Body of pancreas (tissue), 4 donors: Measurements from ENCODE around the gene GRAMD4.

ENCODE experiments used
- POLR2A ChIP-seq, 3 donors: fragments of 450-650 bp; IDR thresholded peaks; one replicate each; pipeline ENCODE4 v1.6.1; 2016; ENCODE audit warnings: antibody characterized with exemption in 3 of 3, mild to moderate bottlenecking in 2 of 3
- TF ChIP-seq, protein P1 (sequence below), 7 experiments: fragments of 450-650 bp in 4 of 7; fragments of 200-600 bp in 3 of 7; sonication (generic) in 3 of 7; IDR thresholded peaks; one replicate each; pipeline ENCODE4 v1.5.1; 2016 to 2019; ENCODE audit warnings: antibody characterized with exemption in 7 of 7

DNA sequence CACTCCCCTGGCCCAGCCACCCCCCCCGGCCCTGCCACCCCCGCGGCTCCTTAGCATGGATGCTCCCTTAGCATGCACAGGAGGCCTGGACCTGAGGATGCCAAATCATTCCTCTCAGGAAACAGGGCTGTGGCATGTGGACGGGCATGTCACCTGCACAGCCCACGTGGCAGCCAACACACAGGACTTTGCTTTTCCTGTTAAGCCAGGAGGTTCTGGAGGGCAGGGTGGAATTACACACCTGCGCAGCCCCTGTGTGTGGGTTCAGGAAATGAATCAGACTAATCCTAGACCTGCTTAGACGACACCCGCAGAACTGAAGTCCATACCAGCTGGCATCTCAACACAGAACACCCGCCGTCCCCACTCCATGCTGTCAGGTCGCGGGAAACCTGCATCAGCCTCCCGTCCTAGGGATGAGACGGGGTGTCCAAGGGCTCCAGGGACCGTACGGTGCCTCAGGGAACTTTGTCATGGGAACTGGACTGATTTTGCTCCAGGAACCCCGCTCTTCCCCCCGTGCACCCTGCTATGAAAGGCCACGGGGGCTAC is 107.7 kb downstream of the GRAMD4 start:
- no peak for TF ChIP-seq POLR2A (IDR thresholded peaks at IDR 0.05)
- TF ChIP-seq, protein P1, sequence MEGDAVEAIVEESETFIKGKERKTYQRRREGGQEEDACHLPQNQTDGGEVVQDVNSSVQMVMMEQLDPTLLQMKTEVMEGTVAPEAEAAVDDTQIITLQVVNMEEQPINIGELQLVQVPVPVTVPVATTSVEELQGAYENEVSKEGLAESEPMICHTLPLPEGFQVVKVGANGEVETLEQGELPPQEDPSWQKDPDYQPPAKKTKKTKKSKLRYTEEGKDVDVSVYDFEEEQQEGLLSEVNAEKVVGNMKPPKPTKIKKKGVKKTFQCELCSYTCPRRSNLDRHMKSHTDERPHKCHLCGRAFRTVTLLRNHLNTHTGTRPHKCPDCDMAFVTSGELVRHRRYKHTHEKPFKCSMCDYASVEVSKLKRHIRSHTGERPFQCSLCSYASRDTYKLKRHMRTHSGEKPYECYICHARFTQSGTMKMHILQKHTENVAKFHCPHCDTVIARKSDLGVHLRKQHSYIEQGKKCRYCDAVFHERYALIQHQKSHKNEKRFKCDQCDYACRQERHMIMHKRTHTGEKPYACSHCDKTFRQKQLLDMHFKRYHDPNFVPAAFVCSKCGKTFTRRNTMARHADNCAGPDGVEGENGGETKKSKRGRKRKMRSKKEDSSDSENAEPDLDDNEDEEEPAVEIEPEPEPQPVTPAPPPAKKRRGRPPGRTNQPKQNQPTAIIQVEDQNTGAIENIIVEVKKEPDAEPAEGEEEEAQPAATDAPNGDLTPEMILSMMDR (IDR thresholded peaks at IDR 0.05): no peak
